Suppressor macrophage treated with lipopolysaccharide for 4 hours (primary cell): ENCODE measurements around the gene EIF5A2.
"Not testable (repeated sequence)": the region's sequence is repeated elsewhere in the genome, so short reads cannot be mapped to it uniquely, and the experiment has no call there.

Experiments used
- DNase-seq: peaks from one replicate; pipeline ENCODE4 v3.0.0-alpha.2; 2020

The EIF5A2 gene

DNA sequence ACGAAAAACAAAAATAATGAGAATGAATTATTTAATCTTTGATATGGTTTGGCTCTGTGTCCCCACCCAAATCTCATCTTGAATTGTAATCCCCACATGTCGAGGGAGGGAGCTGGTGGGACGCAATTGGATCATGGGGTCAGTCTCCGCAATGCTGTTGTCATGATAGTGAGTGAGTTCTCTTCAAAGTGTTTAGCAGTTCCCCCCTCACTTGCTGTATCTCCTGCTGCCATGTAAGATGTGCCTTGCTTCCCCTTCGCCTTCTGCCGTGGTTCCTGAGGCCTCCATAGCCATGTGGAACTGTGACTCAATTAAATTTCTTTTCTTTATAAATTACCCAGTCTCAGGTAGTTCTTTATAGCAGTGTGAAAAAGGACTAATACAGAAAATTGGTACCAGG is 12.1 kb downstream of the EIF5A2 start:
- not testable (repeated sequence) for DNase-seq

DNA sequence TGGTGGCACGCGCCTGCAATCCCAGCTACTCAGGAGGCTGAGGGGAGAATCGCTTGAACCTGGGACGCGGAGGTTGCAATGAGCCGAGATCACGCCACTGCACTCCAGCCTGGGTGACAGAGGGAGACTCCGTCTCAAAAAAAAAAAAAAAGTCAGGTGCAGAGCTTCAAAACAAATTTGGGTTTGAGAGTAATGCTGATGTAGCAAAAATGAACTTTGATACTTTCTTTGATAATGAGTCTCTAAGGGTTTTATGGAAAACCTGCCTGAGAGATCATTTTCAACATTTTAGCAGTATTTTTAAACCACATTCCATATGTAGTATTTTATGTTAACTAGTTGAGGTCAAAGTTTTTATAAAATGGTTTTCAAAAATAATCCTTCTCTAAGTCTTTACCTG is 14.5 kb downstream of the EIF5A2 start:
- DNase-seq = no peak

DNA sequence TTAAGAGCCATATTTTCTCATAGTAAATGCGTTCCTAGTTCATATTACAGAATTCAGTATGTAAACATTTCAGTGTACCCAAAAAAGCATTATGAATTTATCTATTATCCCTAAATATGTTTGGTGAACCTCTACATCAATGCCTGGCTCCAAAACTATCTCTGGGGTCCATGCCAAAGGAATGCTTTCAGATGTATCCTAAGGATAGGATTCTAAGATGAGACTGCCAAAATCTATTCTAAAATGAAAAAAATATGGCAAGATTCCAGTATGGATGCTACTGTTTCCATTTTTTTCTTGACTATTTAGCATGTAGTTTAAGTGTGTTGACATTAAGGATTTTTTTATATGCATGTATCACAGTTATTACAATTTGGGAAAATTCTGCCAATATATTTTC is 18.8 kb downstream of the EIF5A2 start:
- DNase-seq = no peak

DNA sequence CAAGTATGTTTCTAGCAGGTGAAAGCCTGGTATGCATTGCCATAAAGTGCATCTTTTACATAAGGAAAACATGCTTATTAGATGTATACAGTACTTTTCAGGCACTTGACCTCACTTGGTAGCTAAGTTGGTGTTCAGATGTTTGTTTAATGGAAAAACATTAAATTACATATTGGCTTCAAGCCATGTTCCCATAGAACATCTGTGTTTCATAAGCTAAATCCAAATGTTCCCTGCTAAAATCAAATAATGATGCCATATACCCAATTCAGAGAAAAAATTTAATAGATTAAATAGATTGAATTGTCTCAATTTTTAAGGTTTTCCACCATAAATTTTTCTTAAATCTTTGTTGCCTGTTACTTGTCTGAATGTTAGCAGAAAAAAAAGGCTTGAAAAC is 19.3 kb downstream of the EIF5A2 start:
- DNase-seq = no peak

DNA sequence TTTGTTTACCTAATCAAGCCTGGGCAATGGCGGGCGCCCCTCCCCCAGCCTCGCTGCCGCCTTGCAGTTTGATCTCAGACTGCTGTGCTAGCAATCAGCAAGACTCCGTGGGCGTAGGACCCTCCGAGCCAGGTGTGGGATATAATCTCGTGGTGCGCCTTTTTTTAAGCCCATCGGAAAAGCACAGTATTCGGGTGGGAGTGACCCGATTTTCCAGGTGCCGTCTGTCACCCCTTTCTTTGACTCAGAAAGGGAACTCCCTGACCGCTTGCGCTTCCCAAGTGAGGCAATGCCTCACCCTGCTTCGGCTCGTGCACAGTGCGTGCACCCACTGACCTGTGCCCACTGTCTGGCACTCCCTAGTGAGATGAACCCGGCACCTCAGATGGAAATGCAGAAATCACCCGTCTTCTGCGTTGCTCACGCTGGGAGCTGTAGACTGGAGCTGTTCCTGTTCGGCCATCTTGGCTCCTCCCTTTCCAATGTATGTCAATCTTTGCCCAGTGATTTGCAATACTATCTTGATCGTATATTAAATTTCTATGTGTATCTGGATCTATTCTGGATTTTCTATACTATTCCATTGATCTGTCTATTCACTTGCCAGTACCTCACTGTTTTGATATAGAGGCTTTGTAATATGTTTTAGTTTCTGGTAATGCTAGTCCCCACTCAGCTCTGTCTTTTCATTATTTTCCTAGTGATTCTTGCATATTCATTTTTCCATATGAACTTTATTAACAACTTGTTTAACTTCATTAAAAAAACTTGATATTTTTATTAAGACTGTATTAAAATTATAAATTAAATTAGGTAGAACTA is 24.1 kb downstream of the EIF5A2 start:
- DNase-seq = not testable (repeated sequence)

DNA sequence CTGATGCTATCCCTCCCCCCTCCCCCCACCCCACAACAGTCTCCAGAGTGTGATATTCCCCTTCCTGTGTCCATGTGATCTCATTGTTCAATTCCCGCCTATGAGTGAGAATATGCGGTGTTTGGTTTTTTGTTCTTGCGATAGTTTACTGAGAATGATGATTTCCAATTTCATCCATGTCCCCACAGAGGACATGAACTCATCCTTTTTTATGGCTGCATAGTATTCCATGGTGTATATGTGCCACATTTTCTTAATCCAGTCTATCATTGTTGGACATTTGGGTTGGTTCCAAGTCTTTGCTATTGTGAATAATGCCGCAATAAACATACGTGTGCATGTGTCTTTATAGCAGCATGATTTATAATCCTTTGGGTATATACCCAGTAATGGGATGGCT is 29.7 kb downstream of the EIF5A2 start:
- not testable (repeated sequence) for DNase-seq

DNA sequence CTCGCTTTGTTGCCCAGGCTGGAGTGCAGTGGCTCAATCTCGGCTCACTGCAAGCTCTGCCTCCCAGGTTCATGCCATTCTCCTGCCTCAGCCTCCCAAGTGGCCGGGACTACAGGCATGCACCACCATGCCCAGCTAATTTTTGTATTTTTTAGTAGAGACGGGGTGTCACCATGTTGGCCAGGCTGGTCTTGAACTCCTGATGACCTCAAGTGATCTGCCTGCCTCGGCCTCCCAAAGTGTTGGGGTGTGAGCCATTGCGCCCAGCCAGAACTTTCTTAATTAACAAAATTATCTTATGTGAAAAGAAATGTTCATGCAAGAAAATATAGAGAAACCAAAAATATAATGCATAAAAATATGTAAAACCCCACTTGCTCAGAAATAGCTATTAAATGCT is 31.1 kb downstream of the EIF5A2 start:
- DNase-seq = not testable (repeated sequence)

DNA sequence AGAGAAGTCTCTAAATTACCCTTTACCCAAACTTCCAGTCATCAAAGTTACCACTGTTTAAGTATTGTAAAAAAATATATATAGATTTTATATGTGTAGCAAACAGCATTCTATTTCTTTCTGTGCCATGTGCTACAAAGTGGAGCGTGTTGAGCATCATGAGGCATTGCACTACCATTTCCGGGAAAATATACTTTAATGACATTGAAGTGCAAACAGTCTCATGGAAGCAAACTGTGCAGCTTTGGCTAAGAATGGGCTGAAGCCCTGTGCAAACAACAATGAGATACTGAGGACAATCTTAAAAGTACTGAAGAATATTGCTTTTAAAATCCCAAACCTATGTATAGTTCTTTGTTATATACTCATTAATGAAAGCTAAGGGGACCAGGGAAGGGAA is 31.9 kb downstream of the EIF5A2 start:
- DNase-seq = no peak

DNA sequence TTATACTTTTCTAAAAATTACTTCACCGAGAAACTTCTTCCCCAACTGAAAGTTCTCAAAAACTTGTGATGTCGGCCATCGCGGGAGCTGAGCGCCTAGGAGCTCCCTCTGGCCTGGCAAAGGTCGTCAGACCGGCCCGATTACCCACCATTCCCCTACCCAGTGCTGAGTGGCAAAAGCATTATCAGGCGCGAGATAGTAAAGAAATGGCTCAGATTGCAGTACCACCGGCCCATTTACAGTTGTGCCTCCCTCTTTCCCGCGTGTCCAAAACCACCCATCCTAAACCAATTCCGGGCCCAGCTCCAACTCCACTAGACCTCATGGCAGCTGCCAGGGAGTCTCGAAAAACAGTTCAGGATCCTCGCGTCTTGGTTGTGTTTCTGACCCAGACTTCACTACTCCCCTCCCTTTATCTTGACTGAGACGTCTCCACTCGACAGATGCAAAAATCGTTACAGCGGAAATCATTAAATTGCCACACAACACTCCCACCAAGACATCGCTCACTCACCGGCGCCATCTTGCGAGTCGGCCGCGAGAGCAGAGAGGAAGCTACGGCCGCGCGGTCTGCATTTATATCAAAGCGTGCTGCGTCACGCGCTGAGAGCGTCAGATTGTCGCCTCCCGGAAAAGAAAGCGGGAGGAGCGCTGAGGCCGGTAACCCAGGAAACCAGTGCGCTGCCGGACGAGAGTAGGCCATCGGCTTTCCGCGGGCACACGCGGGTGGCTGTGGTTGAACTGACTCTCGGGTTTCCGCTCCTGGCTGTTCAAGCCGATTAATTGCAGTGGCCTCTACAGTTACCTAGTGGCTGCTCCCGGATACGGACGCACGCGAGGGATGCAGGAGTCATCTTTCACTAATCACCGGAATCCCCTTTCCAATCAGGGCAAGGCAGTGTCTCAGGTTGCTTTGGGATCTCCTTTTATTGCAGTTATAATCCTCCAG is 38.5 kb downstream of the EIF5A2 start, which contains the start of gene RPL22L1:
TSS of gene RPL22L1 (minus strand) at position 551 of the 949 bp plus-strand sequence. CDS start at position 523, 28 bp downstream.
- DNase-seq = peak; percentile 97

DNA sequence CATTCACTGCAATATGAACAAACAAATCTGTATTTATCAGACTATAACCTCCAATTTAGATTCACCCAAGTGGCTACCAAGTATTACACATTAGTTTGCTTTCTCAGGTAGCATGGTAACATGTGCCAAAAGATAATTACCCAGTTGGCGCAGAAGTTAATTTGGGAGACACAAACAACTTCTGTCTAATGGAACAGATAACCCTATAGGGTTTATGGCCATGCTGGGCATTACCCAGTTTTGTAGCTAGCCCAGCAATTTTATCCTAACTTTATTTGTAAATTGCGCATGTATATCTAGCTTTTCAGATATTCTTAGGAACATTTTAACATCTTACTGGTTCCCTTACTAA is 39.2 kb downstream of the EIF5A2 start:
- no peak for DNase-seq

DNA sequence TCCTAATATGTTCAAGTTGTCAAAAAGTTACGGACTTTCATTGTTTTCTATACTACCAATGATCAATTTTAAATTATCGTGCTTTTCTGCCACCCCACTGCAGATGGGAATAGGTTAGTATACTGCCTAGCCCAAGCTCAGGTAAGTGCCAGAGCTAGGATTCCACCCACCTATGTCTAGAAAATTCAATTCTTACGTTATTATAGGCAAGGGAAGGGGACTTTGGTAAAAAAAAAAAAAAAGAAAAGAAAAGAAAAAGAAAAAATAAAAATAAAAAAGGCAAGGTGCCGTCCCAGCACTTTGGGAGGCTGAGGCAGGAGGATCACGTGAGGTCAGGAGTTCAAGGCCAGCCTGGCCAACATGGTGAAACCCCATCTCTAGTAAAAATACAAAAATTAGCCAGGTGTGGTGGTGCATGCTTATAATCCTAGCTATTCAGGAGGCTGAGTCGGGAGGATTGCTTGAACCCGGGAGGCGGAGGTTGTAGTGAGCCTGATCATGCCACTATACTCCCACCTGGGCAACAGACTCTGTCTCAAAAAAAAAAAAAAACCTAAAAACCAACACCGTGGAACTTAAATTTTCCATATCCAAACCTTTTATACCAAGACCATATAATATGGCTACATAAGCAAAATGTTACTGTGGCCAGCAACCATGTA is 39.7 kb downstream of the EIF5A2 start:
- DNase-seq = no peak

DNA sequence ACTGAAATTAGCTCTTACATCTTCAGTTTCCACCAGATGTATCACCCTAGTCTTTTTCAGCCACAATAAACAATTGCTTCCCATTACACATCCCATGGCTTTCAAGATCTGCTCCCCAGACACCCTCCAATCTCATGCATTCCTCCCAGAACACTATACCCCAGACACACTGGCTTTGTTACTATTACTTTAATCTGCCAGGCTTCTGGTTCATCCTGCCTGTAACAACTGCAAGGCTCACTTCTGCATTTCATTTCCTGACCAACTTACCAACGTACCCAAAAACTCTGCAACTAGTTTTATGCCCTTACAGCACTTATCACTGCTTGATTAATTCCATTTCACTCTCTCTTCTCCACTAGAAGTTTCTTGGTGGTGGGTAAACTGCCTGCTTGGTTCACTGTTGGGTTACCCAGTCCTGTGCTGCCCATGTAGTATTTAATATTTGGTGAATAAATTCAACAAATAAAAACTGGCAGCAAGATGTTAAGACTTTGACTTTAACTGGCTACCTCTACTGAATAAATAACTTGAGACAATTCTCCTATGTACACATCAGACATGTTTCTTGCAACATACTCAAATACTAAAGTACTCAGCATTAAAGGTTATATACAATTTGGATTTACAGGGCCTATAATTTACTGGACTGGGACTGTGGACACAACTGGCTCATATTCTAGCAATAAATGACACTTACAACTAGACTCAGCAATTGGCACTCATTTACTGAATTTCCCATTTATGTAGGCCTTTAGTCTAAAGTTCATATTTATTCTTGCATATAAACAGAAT is 41.1 kb downstream of the EIF5A2 start:
- peak; percentile 45 for DNase-seq

DNA sequence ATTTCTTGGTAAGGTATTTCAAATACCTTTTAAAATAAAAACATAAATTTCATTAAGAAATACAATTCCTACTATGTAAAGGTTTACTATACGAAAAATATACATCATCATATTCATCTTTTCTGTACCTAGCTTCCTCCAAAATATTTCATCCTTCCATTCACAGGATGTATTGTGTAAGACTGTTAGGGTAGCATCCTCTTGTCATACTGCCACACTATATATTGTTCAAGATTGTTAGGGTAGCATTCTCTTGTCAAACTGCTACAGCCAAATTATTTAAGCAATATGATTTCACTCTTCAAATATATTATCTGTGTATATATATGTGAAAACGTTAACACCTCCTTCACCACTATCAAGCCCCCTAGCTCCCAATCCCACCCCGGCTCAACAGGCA is 41.9 kb downstream of the EIF5A2 start:
- no peak for DNase-seq

DNA sequence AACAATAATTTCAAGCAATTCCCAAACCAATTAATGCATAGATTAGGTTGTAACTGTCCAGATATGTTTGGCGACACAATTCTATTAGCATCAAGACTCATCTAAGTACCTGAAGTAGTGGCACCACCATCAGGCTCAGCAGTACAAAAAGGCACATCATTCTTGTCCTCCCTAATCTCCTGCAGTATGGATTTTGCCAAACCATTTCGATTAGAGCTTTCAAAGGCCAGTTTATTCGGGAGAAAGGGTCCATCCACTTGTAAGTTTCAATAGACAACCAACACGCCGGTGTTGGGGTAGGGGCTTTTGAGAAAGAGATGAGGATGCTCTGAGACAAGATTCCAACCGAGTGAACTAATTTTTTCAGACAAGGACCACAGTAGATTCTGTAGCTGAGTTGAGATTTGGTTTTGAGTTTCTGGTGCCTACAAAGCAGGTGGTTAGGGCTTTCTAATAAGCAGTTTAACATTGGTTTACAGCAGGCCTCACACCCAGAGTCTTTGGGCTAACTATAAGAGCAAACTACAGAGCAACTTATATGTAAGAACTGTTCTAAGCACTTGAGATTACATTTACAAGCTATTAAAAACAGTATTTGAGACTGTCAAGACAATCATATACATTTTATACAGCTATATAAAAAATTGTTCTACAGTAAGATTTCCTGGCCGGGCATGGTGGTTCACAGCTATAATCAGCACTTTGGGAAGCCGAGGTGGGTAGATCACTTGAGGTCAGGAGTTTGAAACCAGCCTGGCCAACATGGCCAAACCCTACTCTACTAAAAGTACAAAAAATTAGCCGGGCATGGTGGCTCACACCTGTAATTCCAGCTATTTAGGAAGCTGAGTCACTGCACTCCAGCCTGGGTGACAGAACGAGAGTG is 43.0 kb downstream of the EIF5A2 start:
- DNase-seq = no peak

DNA sequence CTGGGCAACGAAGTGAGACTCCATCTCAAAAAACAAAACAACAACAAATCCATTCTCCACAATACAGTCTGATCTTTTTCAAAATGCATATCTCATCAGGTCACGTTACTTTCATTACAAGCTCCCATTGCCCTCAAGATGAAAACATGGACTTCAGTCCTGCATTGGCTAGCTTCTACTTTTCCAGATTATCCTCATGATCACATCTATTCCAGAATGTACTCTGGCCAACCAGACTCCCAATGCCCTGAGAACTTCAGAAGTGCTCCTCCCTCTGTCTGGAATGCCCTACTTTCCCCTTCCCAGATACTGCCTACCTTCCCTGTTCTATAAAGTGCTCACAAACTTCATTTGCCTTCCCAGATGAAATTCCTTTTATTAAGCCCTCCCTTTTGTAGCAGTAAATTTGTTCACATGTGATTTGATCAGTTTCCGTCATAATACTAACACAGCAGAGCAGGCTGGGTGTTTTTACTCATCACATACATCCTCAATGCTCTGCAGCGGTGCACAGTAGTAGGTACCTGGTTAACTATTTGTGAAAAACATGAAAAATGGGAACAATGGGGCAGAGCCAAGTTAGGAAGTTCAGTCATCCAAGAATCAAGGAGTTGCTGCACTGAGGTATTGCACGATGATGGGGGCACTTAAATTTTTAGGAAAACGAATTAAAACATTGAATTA is 43.8 kb downstream of the EIF5A2 start:
- no peak for DNase-seq

DNA sequence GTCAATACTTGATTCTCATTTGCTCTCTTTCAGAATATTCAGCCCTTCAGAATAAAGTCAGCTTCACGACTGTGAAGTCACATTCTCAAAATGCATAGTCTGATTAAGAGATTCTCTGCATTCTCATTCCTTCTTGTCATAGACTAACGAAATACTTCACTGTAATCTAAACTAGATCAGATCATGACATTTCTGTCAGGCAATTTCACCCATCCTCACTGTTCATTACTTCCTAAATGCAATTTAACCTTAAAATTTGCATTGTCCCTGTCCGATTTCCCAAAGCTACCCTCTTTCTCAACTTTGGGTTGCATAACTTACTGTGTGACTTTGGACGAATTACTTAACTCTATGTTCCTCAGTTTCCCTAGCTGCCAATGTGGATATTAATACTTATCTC is 44.6 kb downstream of the EIF5A2 start:
- DNase-seq = peak; percentile 21

DNA sequence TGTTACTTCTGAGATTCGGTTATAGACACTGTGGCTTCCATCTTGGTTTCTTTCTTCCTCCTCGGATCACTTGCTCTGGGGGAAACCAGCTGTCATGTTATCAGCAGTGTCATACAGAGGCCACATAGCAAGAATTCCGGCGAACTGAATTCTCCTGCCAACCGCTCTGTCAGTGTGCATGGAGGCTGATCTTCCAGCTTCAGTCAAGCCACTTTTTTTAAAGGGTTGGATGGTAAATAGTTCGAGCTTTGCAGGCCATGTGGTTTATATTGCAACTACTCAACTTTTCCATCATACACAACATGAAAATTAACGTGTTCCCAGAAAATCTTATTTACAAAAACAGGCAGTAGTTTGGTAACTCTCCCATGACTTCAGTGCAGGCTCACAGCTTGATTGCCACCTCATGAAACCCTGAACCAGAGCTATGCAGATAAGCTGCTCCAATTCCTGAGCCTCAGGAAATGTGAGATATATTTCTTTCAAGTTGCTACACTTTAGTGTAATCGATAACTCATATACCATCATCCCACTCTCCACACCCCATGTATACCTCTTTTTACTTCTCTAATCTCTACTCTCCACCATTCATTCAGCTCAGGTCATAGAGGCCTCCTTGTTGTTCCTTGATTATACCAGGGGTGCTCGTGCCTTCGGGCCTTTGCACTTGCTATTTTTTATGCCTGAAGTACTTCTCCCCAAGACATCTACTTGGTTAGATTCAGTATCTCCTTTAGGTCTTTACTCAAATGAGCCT is 45.6 kb downstream of the EIF5A2 start:
- DNase-seq = no peak

DNA sequence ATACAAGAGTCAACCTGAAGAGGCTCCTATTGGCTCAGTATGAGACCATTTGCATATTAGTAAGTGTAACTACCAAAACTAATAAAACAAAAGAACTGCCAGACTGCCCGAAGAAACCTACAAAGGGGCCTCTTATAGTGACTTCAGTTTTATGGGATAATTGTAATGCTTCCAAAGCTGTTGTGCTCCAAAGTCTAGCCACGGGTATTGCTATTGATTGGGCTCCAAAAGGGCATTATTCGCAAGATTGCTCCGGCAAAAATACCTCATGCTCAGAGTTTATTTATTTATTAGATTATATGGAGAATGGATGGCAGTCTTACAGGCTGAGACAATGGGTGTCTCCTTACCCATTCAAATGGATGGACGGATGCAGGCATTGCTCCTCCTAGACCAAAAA is 49.8 kb downstream of the EIF5A2 start:
- DNase-seq = no peak

DNA sequence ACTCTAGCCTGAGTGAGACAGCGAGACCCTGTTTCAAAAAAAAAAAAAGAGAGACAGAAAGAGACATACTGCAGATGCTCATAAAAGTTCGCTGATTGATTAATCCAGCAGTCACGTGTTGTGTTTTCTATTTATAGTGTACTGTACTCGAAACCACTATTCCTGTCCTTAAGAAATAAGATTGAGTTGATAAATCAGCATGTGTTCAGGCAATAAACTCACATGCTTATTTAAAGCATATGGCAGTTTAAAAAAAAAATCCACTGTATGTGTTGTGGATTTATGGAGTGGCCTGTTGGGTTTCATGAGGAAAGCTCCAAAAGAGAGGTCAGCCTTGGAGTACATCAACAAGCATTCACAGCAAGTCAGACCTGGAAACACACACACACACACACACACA is 56.1 kb downstream of the EIF5A2 start:
- no peak for DNase-seq

DNA sequence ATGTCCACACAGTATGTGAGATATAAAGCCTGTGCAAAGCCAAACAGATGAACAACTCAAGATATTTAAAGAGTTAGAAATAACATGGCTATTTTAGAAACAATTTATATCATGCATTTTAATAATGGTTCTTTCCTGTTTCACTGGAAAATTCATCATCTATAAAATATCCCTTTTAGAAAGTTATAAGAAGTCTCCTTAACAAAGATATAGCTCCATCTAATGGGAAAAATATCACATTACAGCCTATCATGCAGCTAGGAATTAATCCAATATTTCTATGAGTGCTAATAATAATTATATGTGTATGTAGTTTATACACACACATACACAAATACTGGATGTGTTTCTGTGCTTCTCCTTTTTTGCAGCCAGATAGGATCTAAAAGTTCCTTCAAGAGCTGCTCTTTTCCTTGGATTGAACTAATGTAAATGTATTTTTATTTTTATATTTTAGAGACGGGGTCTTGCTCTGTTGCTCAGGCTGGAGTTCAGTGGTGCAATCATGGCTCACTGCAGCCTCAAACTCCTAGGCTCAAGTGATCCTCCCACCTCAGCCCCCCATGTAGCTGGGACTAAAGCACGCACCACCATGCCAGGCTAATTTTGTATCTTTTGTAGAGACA is 60.0 kb downstream of the EIF5A2 start:
- DNase-seq = no peak
